ENCODE data around the gene ENPP3.

The ENPP3 gene

GRCh38 chr6:131654326-131654725 lies 17.2 kb downstream of the ENPP3 start:
- H3K9me3 ChIP-seq (ENCODE audit: control insufficient read depth, insufficient read depth, low read length) = no peaks in the 10 kb centered on the region
- H3K4me1 ChIP-seq (ENCODE audit: insufficient read depth, low read length) = no peaks in the 10 kb centered on the region
- H3K9ac ChIP-seq (ENCODE audit: low read depth, low read length) = no peak overlapping the region
- H3K36me3 ChIP-seq (ENCODE audit: insufficient read depth, low read length) = no peaks in the 10 kb centered on the region

- Histone ChIP-seq H3K4me1 (ENCODE audit: insufficient read depth, low read length) (0 out of 2 replicates have a peak, but pooled peaks cover 2% of the 10 kb centered on the region), H3K9ac (ENCODE audit: low read depth, low read length) (no peak overlapping the region), H3K9me3 (ENCODE audit: control insufficient read depth, insufficient read depth, low read length) (no peaks in the 10 kb centered on the region), H3K36me3 (ENCODE audit: insufficient read depth, low read length) (no peaks in the 10 kb centered on the region)
Observed at GRCh38 chr6:131655387-131655786, 18.3 kb downstream of the ENPP3 start.

- Histone ChIP-seq H3K9me3 (ENCODE audit: control insufficient read depth, insufficient read depth, low read length) (no peaks in the 10 kb centered on the region), H3K36me3 (ENCODE audit: insufficient read depth, low read length) (no peaks in the 10 kb centered on the region), H3K9ac (ENCODE audit: low read depth, low read length) (no peak overlapping the region), H3K4me1 (ENCODE audit: insufficient read depth, low read length) (0 out of 2 replicates have a peak, but pooled peaks cover 4% of the 10 kb centered on the region)
Observed at GRCh38 chr6:131655951-131656350, 18.8 kb downstream of the ENPP3 start.

GRCh38 chr6:131656667-131657066 lies 19.6 kb downstream of the ENPP3 start:
- 0 out of 2 replicates have a peak, but pooled peaks cover 4% of the 10 kb centered on the region for H3K4me1 ChIP-seq (ENCODE audit: insufficient read depth, low read length)
- H3K9me3 ChIP-seq (ENCODE audit: control insufficient read depth, insufficient read depth, low read length) = no peaks in the 10 kb centered on the region
- H3K9ac ChIP-seq (ENCODE audit: low read depth, low read length) = no peak overlapping the region
- H3K36me3 ChIP-seq (ENCODE audit: insufficient read depth, low read length) = no peaks in the 10 kb centered on the region

- no peaks in the 10 kb centered on the region for H3K9me3 ChIP-seq (ENCODE audit: control insufficient read depth, insufficient read depth, low read length)
- H3K36me3 ChIP-seq (ENCODE audit: insufficient read depth, low read length) = no peaks in the 10 kb centered on the region
- no peak overlapping the region for H3K9ac ChIP-seq (ENCODE audit: low read depth, low read length)
- H3K4me1 ChIP-seq (ENCODE audit: insufficient read depth, low read length) = 0 out of 2 replicates have a peak, but pooled peaks cover 4% of the 10 kb centered on the region
Observed at GRCh38 chr6:131657222-131657621, 20.1 kb downstream of the ENPP3 start.

GRCh38 chr6:131657630-131658111 lies 20.6 kb downstream of the ENPP3 start:
- Histone ChIP-seq H3K36me3 (ENCODE audit: insufficient read depth, low read length) (no peaks in the 10 kb centered on the region), H3K9me3 (ENCODE audit: control insufficient read depth, insufficient read depth, low read length) (no peaks in the 10 kb centered on the region), H3K4me1 (ENCODE audit: insufficient read depth, low read length) (0 out of 2 replicates have a peak, but pooled peaks cover 4% of the 10 kb centered on the region), H3K9ac (ENCODE audit: low read depth, low read length) (no peak overlapping the region)

GRCh38 chr6:131658287-131658686 lies 21.2 kb downstream of the ENPP3 start:
- Histone ChIP-seq H3K9ac (ENCODE audit: low read depth, low read length) (no peak overlapping the region), H3K4me1 (ENCODE audit: insufficient read depth, low read length) (0 out of 2 replicates have a peak, but pooled peaks cover 4% of the 10 kb centered on the region), H3K9me3 (ENCODE audit: control insufficient read depth, insufficient read depth, low read length) (no peaks in the 10 kb centered on the region), H3K36me3 (ENCODE audit: insufficient read depth, low read length) (no peaks in the 10 kb centered on the region)

GRCh38 chr6:131660195-131660594 lies 23.1 kb downstream of the ENPP3 start:
- no peaks in the 10 kb centered on the region for H3K36me3 ChIP-seq (ENCODE audit: insufficient read depth, low read length)
- H3K9ac ChIP-seq (ENCODE audit: low read depth, low read length) = no peak overlapping the region
- no peaks in the 10 kb centered on the region for H3K9me3 ChIP-seq (ENCODE audit: control insufficient read depth, insufficient read depth, low read length)
- H3K4me1 ChIP-seq (ENCODE audit: insufficient read depth, low read length) = 0 out of 2 replicates have a peak, but pooled peaks cover 4% of the 10 kb centered on the region

- H3K9ac ChIP-seq (ENCODE audit: low read depth, low read length) = no peak overlapping the region
- H3K36me3 ChIP-seq (ENCODE audit: insufficient read depth, low read length) = no peaks in the 10 kb centered on the region
- 0 out of 2 replicates have a peak, but pooled peaks cover 4% of the 10 kb centered on the region for H3K4me1 ChIP-seq (ENCODE audit: insufficient read depth, low read length)
Observed at GRCh38 chr6:131663578-131664165, 26.6 kb downstream of the ENPP3 start.

GRCh38 chr6:131669891-131670290 lies 32.8 kb downstream of the ENPP3 start:
- no peaks in the 10 kb centered on the region for H3K9me3 ChIP-seq (ENCODE audit: control insufficient read depth, insufficient read depth, low read length)
- no peak overlapping the region for H3K9ac ChIP-seq (ENCODE audit: low read depth, low read length)
- no peaks in the 10 kb centered on the region for H3K4me1 ChIP-seq (ENCODE audit: insufficient read depth, low read length)
- H3K36me3 ChIP-seq (ENCODE audit: insufficient read depth, low read length) = no peaks in the 10 kb centered on the region

More at GRCh38 chr6:131663578-131664165, 26.6 kb downstream of the ENPP3 start:
- H3K9me3 ChIP-seq (ENCODE audit: control insufficient read depth, insufficient read depth, low read length) = no peaks in the 10 kb centered on the region

GRCh38 chr6:131673184-131673583 lies 36.1 kb downstream of the ENPP3 start:
- Histone ChIP-seq H3K4me1 (ENCODE audit: insufficient read depth, low read length) (0 out of 2 replicates have a peak, but pooled peaks cover 2% of the 10 kb centered on the region), H3K36me3 (ENCODE audit: insufficient read depth, low read length) (no peaks in the 10 kb centered on the region), H3K9ac (ENCODE audit: low read depth, low read length) (no peak overlapping the region), H3K9me3 (ENCODE audit: control insufficient read depth, insufficient read depth, low read length) (no peaks in the 10 kb centered on the region)

- no peaks in the 10 kb centered on the region for H3K36me3 ChIP-seq (ENCODE audit: insufficient read depth, low read length)
- no peaks in the 10 kb centered on the region for H3K9me3 ChIP-seq (ENCODE audit: control insufficient read depth, insufficient read depth, low read length)
- H3K4me1 ChIP-seq (ENCODE audit: insufficient read depth, low read length) = 0 out of 2 replicates have a peak, but pooled peaks cover 6% of the 10 kb centered on the region
- H3K9ac ChIP-seq (ENCODE audit: low read depth, low read length) = no peak overlapping the region
Observed at GRCh38 chr6:131678442-131678841, 41.3 kb downstream of the ENPP3 start.

- H3K9me3 ChIP-seq (ENCODE audit: control insufficient read depth, insufficient read depth, low read length) = no peaks in the 10 kb centered on the region
- H3K36me3 ChIP-seq (ENCODE audit: insufficient read depth, low read length) = no peaks in the 10 kb centered on the region
- H3K4me1 ChIP-seq (ENCODE audit: insufficient read depth, low read length) = 0 out of 2 replicates have a peak, but pooled peaks cover 6% of the 10 kb centered on the region
- no peak overlapping the region for H3K9ac ChIP-seq (ENCODE audit: low read depth, low read length)
Observed at GRCh38 chr6:131680868-131681267, 43.8 kb downstream of the ENPP3 start.

GRCh38 chr6:131681585-131681984 lies 44.5 kb downstream of the ENPP3 start:
- Histone ChIP-seq H3K4me1 (ENCODE audit: insufficient read depth, low read length) (0 out of 2 replicates have a peak, but pooled peaks cover 6% of the 10 kb centered on the region), H3K9me3 (ENCODE audit: control insufficient read depth, insufficient read depth, low read length) (no peaks in the 10 kb centered on the region), H3K36me3 (ENCODE audit: insufficient read depth, low read length) (no peaks in the 10 kb centered on the region), H3K9ac (ENCODE audit: low read depth, low read length) (no peak overlapping the region)

GRCh38 chr6:131682442-131682841 lies 45.3 kb downstream of the ENPP3 start:
- H3K9me3 ChIP-seq (ENCODE audit: control insufficient read depth, insufficient read depth, low read length) = no peaks in the 10 kb centered on the region
- no peaks in the 10 kb centered on the region for H3K36me3 ChIP-seq (ENCODE audit: insufficient read depth, low read length)
- H3K9ac ChIP-seq (ENCODE audit: low read depth, low read length) = no peak overlapping the region
- 0 out of 2 replicates have a peak, but pooled peaks cover 6% of the 10 kb centered on the region for H3K4me1 ChIP-seq (ENCODE audit: insufficient read depth, low read length)
